MM.1S (cell line): Measurements from ENCODE around the gene DAW1.
A peak's percentile ranks its signal among the peaks of the same experiment; 100 is the strongest.

Experiments
- DNase-seq: peaks from one replicate; pipeline ENCODE4 v3.0.0-alpha.2; 2015
- H2AFZ ChIP-seq: fragments of 300-600 bp; sonication (generic); 2 replicates; pipeline ENCODE4 v1.6.0; 2016; ENCODE audit warnings: antibody characterized with exemption, low read length
- H3F3A ChIP-seq: fragments of 300-600 bp; sonication (generic); 2 replicates; pipeline ENCODE4 v1.6.1; 2016; ENCODE audit warnings: mild to moderate bottlenecking, antibody characterized with exemption, low read length, moderate library complexity, mixed read lengths; ENCODE audit not compliant: insufficient read depth
- H3K27ac ChIP-seq: fragments of 300-600 bp; sonication (generic); 2 replicates; pipeline ENCODE4 v1.5.1; 2016; ENCODE audit warnings: mild to moderate bottlenecking, low read length
- H3K27me3 ChIP-seq: fragments of 300-600 bp; sonication (generic); replicated peaks from 2 replicates; pipeline ENCODE4 v1.6.0; 2016; ENCODE audit warnings: low read length; ENCODE audit not compliant: insufficient read depth
- H3K36me3 ChIP-seq: fragments of 300-600 bp; sonication (generic); replicated peaks from 2 replicates; pipeline ENCODE4 v1.6.1; 2016; ENCODE audit warnings: mild to moderate bottlenecking, low read length, mixed read lengths; ENCODE audit not compliant: insufficient read depth
- H3K4me1 ChIP-seq: fragments of 300-600 bp; sonication (generic); 2 replicates; pipeline ENCODE4 v1.6.1; 2016; ENCODE audit warnings: low read length, mixed read lengths
- H3K4me2 ChIP-seq: fragments of 300-600 bp; sonication (generic); 2 replicates; pipeline ENCODE4 v1.6.0; 2016; ENCODE audit warnings: low read depth, low read length
- H3K4me3 ChIP-seq: fragments of 300-600 bp; sonication (generic); 2 replicates; pipeline ENCODE4 v1.5.1; 2016; ENCODE audit warnings: low read length, mixed read lengths
- H3K79me2 ChIP-seq: fragments of 300-600 bp; sonication (generic); 2 replicates; pipeline ENCODE4 v1.6.1; 2016; ENCODE audit warnings: mixed run types, low read length, mixed read lengths
- H3K9ac ChIP-seq: fragments of 300-600 bp; sonication (generic); 2 replicates; pipeline ENCODE4 v1.6.1; 2016; ENCODE audit warnings: low read length, mixed read lengths
- H3K9me2 ChIP-seq: fragments of 300-600 bp; sonication (generic); replicated peaks from 2 replicates; pipeline ENCODE4 v1.6.1; 2016; ENCODE audit warnings: mild to moderate bottlenecking, low read length, mixed read lengths; ENCODE audit not compliant: insufficient read depth
- H3K9me3 ChIP-seq: fragments of 300-600 bp; sonication (generic); replicated peaks from 2 replicates; pipeline ENCODE4 v1.6.1; 2016; ENCODE audit warnings: mild to moderate bottlenecking, low read length, mixed read lengths; ENCODE audit not compliant: insufficient read depth
- H4K20me1 ChIP-seq: fragments of 300-600 bp; sonication (generic); 2 replicates; pipeline ENCODE4 v1.6.1; 2016; ENCODE audit warnings: mild to moderate bottlenecking, low read length, moderate library complexity, mixed read lengths; ENCODE audit not compliant: insufficient read depth
- EZH2 ChIP-seq: fragments of 300-600 bp; sonication (generic); optimal IDR thresholded peaks from 2 replicates; pipeline ENCODE3; 2017; ENCODE audit warnings: low read depth, mild to moderate bottlenecking, antibody characterized with exemption, low read length, mixed read lengths
- EZH2phosphoT487 ChIP-seq: fragments of 300-600 bp; sonication (generic); IDR thresholded peaks from 2 replicates; pipeline ENCODE4 v1.6.1; 2018; ENCODE audit warnings: antibody characterized with exemption, low read length
- TF ChIP-seq, protein P1 (sequence below): fragments of 300-600 bp; sonication (generic); IDR thresholded peaks from 2 replicates; pipeline ENCODE4 v1.5.1; 2016; ENCODE audit warnings: antibody characterized with exemption, low read length, mixed read lengths

The DAW1 gene

GRCh38 chr2:227914362-227914761 lies 42.9 kb downstream of the DAW1 start:
- Histone ChIP-seq H3K79me2 (no peaks in the 10 kb centered on the region), H3K9me3 (no peaks in the 10 kb centered on the region), H4K20me1 (no peaks in the 10 kb centered on the region), H3K36me3 (no peaks in the 10 kb centered on the region), H3K9ac (no peak overlapping the region), H3K4me3 (no peak overlapping the region), H3F3A (no peaks in the 10 kb centered on the region), H3K9me2 (no peaks in the 10 kb centered on the region), H2AFZ (no peak overlapping the region), H3K27ac (no peak overlapping the region), H3K4me2 (no peak overlapping the region), H3K4me1 (no peaks in the 10 kb centered on the region), H3K27me3 (no peaks in the 10 kb centered on the region)
- no peak for DNase-seq
- TF ChIP-seq EZH2 (no peak), EZH2phosphoT487 (no peak)
- TF ChIP-seq, protein P1, sequence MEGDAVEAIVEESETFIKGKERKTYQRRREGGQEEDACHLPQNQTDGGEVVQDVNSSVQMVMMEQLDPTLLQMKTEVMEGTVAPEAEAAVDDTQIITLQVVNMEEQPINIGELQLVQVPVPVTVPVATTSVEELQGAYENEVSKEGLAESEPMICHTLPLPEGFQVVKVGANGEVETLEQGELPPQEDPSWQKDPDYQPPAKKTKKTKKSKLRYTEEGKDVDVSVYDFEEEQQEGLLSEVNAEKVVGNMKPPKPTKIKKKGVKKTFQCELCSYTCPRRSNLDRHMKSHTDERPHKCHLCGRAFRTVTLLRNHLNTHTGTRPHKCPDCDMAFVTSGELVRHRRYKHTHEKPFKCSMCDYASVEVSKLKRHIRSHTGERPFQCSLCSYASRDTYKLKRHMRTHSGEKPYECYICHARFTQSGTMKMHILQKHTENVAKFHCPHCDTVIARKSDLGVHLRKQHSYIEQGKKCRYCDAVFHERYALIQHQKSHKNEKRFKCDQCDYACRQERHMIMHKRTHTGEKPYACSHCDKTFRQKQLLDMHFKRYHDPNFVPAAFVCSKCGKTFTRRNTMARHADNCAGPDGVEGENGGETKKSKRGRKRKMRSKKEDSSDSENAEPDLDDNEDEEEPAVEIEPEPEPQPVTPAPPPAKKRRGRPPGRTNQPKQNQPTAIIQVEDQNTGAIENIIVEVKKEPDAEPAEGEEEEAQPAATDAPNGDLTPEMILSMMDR = no peak

DNA sequence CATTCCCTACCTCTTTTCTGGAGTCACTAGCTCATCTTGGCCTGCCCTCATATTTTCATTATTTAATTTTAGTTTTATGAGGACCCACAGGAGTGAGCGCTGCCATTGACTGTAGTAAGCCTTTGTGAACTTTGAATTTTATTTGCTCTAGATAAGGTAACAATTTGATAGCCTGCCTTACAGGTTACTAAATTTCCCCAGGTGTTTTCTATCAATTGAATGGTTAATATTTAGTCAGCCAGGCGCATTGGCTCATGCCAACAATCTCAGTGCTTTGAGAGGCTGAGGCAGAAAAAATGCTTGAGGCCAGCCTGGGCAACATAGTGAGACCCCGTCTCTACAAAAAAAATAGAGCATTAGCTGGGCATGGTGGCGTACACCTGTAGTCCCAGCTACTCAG lies 50.2 kb downstream of the DAW1 start:
- H3K79me2 ChIP-seq = no peaks in the 10 kb centered on the region
- DNase-seq = no peak

DNA sequence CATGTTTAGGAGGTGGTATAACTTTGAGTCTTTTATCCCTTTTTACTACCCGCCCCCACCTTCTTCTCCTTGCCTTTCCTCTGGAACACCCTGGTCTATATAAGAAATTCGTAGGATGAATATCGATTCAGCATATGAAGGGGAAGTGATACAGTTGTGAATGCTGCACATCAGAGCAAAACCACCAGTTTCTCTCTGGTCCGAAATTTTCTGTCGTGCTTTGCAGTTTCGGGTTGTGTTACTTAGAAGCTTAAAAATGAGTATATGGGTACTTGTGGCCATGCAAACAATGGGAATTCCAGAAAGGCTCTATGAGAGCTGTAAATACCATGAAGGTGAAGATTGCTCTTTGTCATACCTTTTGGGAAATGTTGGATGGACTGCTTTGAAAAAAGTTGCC lies 60.6 kb downstream of the DAW1 start:
- peak; percentile 69 for DNase-seq
- Histone ChIP-seq H3K4me3 (peak overlapping the region; percentile 17; the same call in 1 of the 2 replicates), H2AFZ (no peak overlapping the region), H3K36me3 (no peaks in the 10 kb centered on the region), H3K9ac (no peak overlapping the region), H4K20me1 (no peaks in the 10 kb centered on the region), H3K9me3 (no peaks in the 10 kb centered on the region), H3F3A (peaks cover 15% of the 10 kb centered on the region), H3K27ac (peak overlapping the region; percentile 58; the same call in 1 of the 2 replicates), H3K4me1 (peaks cover 19% of the 10 kb centered on the region; the same call in 1 of the 2 replicates), H3K9me2 (no peaks in the 10 kb centered on the region), H3K79me2 (no peaks in the 10 kb centered on the region), H3K27me3 (no peaks in the 10 kb centered on the region), H3K4me2 (peak overlapping the region; percentile 65)
- TF ChIP-seq EZH2phosphoT487 (no peak), EZH2 (no peak)
- TF ChIP-seq, protein P1 = no peak

More for the DNA sequence above, 50.2 kb downstream of the DAW1 start:
- no peaks in the 10 kb centered on the region for H3K27me3 ChIP-seq
- no peak overlapping the region for H3K4me3 ChIP-seq
- no peak overlapping the region for H2AFZ ChIP-seq
- no peaks in the 10 kb centered on the region for H3F3A ChIP-seq
- no peaks in the 10 kb centered on the region for H4K20me1 ChIP-seq
- no peak overlapping the region for H3K4me2 ChIP-seq
- no peak overlapping the region for H3K27ac ChIP-seq
- TF ChIP-seq, protein P1 = no peak
- no peak for TF ChIP-seq EZH2phosphoT487
- no peak for TF ChIP-seq EZH2
- no peaks in the 10 kb centered on the region for H3K9me3 ChIP-seq
- H3K36me3 ChIP-seq = no peaks in the 10 kb centered on the region
- H3K9ac ChIP-seq = no peak overlapping the region
- no peaks in the 10 kb centered on the region for H3K4me1 ChIP-seq
- no peaks in the 10 kb centered on the region for H3K9me2 ChIP-seq
